ENCODE measurements around the gene PARP2. TPM values are rescaled to one million over a fixed set of nuclear protein-coding genes. Genes with fewer than 3 reads are reported as not detected.

Gene PARP2
- polyA plus RNA-seq, 1 donor from 2014 or later = 78.7 TPM

DNA sequence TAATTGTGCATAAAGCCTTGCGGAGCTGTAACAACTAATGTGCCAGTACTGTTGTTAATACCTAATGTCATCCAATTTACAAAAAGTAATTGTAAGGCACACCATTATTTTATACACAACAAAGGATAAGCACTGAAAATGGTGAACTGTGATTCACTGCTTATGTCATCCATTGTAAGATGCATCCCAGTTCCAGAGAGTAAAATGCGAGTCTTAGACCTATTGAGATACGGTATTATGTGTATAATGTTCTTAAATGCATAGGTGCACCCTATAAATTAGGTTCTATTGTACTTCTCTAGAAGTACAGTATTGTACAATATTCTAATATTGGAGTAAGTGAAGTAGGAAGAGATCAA is 406 bp downstream of the PARP2 start:
- Histone ChIP-seq H3K9me2 (ENCODE audit: insufficient read depth, low read length) (no peaks in the 10 kb centered on the region), H4K20me1 (ENCODE audit: insufficient read depth) (no peaks in the 10 kb centered on the region), H3K79me2 (replicated peaks; ENCODE audit: insufficient read depth, low read length) (peaks cover 8% of the 10 kb centered on the region), H3K4me2 (ENCODE audit: low read length) (peak overlapping the region; percentile 89), H3K9me3 (ENCODE audit: low read length) (no peaks in the 10 kb centered on the region), H3K36me3 (ENCODE audit: insufficient read depth, low read length) (no peaks in the 10 kb centered on the region), H3K27ac (ENCODE audit: low read length) (peak overlapping the region; percentile 83), H2AFZ (ENCODE audit: low read depth, low read length) (peak overlapping the region; percentile 61), H3F3A (ENCODE audit: insufficient read depth, low read length, poor library complexity, severe bottlenecking) (no peaks in the 10 kb centered on the region), H3K4me3 (ENCODE audit: low read length) (peak overlapping the region; percentile 75), H3K27me3 (ENCODE audit: insufficient read depth, low read depth, low read length) (no peaks in the 10 kb centered on the region), H3K9ac (ENCODE audit: low read length) (peak overlapping the region; percentile 87)
- TF ChIP-seq EZH2 (IDR thresholded peaks at IDR 0.05; ENCODE audit: borderline replicate concordance, insufficient read depth, low read length, poor library complexity, severe bottlenecking) = no peak
- TF ChIP-seq, protein P1, sequence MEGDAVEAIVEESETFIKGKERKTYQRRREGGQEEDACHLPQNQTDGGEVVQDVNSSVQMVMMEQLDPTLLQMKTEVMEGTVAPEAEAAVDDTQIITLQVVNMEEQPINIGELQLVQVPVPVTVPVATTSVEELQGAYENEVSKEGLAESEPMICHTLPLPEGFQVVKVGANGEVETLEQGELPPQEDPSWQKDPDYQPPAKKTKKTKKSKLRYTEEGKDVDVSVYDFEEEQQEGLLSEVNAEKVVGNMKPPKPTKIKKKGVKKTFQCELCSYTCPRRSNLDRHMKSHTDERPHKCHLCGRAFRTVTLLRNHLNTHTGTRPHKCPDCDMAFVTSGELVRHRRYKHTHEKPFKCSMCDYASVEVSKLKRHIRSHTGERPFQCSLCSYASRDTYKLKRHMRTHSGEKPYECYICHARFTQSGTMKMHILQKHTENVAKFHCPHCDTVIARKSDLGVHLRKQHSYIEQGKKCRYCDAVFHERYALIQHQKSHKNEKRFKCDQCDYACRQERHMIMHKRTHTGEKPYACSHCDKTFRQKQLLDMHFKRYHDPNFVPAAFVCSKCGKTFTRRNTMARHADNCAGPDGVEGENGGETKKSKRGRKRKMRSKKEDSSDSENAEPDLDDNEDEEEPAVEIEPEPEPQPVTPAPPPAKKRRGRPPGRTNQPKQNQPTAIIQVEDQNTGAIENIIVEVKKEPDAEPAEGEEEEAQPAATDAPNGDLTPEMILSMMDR (IDR thresholded peaks at IDR 0.05; ENCODE audit: poor library complexity, severe bottlenecking) = no peak
- TF ChIP-seq TAF1 (IDR thresholded peaks at IDR 0.05; ENCODE audit: low read depth) = no peak
- TF ChIP-seq RAD21 (conservative IDR thresholded peaks at IDR 0.05) = no peak
- TF ChIP-seq SMC3 (conservative IDR thresholded peaks at IDR 0.05; ENCODE audit: poor library complexity) = no peak
- TF ChIP-seq, protein P2, sequence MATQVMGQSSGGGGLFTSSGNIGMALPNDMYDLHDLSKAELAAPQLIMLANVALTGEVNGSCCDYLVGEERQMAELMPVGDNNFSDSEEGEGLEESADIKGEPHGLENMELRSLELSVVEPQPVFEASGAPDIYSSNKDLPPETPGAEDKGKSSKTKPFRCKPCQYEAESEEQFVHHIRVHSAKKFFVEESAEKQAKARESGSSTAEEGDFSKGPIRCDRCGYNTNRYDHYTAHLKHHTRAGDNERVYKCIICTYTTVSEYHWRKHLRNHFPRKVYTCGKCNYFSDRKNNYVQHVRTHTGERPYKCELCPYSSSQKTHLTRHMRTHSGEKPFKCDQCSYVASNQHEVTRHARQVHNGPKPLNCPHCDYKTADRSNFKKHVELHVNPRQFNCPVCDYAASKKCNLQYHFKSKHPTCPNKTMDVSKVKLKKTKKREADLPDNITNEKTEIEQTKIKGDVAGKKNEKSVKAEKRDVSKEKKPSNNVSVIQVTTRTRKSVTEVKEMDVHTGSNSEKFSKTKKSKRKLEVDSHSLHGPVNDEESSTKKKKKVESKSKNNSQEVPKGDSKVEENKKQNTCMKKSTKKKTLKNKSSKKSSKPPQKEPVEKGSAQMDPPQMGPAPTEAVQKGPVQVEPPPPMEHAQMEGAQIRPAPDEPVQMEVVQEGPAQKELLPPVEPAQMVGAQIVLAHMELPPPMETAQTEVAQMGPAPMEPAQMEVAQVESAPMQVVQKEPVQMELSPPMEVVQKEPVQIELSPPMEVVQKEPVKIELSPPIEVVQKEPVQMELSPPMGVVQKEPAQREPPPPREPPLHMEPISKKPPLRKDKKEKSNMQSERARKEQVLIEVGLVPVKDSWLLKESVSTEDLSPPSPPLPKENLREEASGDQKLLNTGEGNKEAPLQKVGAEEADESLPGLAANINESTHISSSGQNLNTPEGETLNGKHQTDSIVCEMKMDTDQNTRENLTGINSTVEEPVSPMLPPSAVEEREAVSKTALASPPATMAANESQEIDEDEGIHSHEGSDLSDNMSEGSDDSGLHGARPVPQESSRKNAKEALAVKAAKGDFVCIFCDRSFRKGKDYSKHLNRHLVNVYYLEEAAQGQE (IDR thresholded peaks at IDR 0.05; ENCODE audit: borderline replicate concordance) = no peak
- TF ChIP-seq POLR2AphosphoS5 (IDR thresholded peaks at IDR 0.05) = no peak
- no peak for TF ChIP-seq EP300 (conservative IDR thresholded peaks at IDR 0.05; ENCODE audit: poor library complexity, severe bottlenecking)
- TF ChIP-seq MXI1 (conservative IDR thresholded peaks at IDR 0.05; ENCODE audit: poor library complexity, severe bottlenecking) = no peak

DNA sequence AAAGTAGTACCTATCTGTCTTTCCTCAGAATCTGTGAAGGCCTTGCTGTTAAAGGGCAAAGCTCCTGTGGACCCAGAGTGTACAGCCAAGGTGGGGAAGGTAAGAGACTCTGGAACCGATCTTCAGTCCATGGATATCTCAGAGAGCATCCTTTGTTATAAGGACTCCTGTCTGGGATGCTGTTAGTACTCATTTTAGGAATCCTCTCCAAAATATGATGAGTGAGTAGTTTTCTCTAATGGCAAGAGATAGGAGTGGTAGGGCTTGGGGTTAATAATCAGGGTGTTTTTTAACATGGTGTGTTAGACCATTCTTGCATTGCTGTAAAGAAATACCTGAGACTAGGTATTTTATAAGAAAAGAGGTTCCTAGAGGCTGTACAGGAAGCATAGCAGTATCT is 1.9 kb downstream of the PARP2 start:
- Histone ChIP-seq H3K9me2 (ENCODE audit: insufficient read depth, low read length) (no peaks in the 10 kb centered on the region), H3K9me3 (ENCODE audit: low read length) (no peaks in the 10 kb centered on the region), H3K36me3 (ENCODE audit: insufficient read depth, low read length) (no peaks in the 10 kb centered on the region), H4K20me1 (ENCODE audit: insufficient read depth) (no peaks in the 10 kb centered on the region), H3K4me2 (ENCODE audit: low read length) (no peak overlapping the region), H2AFZ (ENCODE audit: low read depth, low read length) (no peak overlapping the region), H3K27me3 (ENCODE audit: insufficient read depth, low read depth, low read length) (no peaks in the 10 kb centered on the region), H3F3A (ENCODE audit: insufficient read depth, low read length, poor library complexity, severe bottlenecking) (no peaks in the 10 kb centered on the region), H3K9ac (ENCODE audit: low read length) (no peak overlapping the region), H3K27ac (ENCODE audit: low read length) (no peak overlapping the region), H3K79me2 (replicated peaks; ENCODE audit: insufficient read depth, low read length) (peaks cover 8% of the 10 kb centered on the region), H3K4me3 (ENCODE audit: low read length) (no peak overlapping the region)
- TF ChIP-seq TAF1 (IDR thresholded peaks at IDR 0.05; ENCODE audit: low read depth) = no peak
- TF ChIP-seq, protein P2 (IDR thresholded peaks at IDR 0.05; ENCODE audit: borderline replicate concordance) = no peak
- TF ChIP-seq EP300 (conservative IDR thresholded peaks at IDR 0.05; ENCODE audit: poor library complexity, severe bottlenecking) = no peak
- TF ChIP-seq MXI1 (conservative IDR thresholded peaks at IDR 0.05; ENCODE audit: poor library complexity, severe bottlenecking) = no peak
- no peak for TF ChIP-seq SMC3 (conservative IDR thresholded peaks at IDR 0.05; ENCODE audit: poor library complexity)
- no peak for TF ChIP-seq EZH2 (IDR thresholded peaks at IDR 0.05; ENCODE audit: borderline replicate concordance, insufficient read depth, low read length, poor library complexity, severe bottlenecking)
- TF ChIP-seq, protein P1 (IDR thresholded peaks at IDR 0.05; ENCODE audit: poor library complexity, severe bottlenecking) = no peak
- no peak for TF ChIP-seq POLR2AphosphoS5 (IDR thresholded peaks at IDR 0.05)
